ENCODE measurements around the gene UPK2. TPM values are rescaled to one million over a fixed set of nuclear protein-coding genes. Genes with fewer than 3 reads are reported as not detected.

The UPK2 gene
- total RNA-seq, result 0.22 to 0.63 TPM (median 0.38 TPM) in 3 replicates
- long read RNA-seq, partial matches to known transcripts, result 0 of 1 reads
- long read RNA-seq, other reads (novel, unspliced or antisense), result 1 of 1 reads

DNA sequence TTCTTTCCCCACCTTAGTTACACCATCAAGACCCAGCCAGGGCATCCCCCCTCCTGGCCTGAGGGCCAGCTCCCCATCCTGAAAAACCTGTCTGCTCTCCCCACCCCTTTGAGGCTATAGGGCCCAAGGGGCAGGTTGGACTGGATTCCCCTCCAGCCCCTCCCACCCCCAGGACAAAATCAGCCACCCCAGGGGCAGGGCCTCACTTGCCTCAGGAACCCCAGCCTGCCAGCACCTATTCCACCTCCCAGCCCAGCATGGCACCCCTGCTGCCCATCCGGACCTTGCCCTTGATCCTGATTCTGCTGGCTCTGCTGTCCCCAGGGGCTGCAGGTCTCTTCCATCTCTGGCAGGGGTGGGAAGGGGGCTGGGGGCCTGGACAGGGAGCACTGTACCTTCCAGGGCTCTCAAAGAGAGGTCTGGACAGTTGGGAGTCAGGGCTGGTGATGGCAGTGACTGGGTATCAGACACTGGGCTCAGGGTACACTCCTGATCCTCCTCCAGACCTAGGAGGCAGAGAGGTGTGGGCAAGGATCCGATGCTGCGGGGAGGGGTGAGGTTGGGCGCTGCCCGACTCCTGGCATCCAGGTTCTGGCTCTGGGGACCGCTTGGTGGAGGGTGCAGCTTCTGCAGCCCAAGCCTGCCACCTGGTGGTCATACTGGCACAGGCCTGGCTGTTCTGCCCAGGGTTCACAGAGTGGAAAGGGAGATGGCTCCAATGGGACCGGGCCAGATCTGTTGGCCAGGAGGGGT is at the start of gene UPK2:
Gene UPK2, plus strand, starts transcription at position 205 of the 753 bp plus-strand sequence. Its CDS starts 53 bp downstream, at position 258.
- Mint-ChIP-seq H3K27ac (ENCODE audit: unreplicated experiment) (no peak within 1 kb of the TSS), H3K4me3 (ENCODE audit: unreplicated experiment) (no peak within 1 kb of the TSS)
- TF ChIP-seq, protein P1, sequence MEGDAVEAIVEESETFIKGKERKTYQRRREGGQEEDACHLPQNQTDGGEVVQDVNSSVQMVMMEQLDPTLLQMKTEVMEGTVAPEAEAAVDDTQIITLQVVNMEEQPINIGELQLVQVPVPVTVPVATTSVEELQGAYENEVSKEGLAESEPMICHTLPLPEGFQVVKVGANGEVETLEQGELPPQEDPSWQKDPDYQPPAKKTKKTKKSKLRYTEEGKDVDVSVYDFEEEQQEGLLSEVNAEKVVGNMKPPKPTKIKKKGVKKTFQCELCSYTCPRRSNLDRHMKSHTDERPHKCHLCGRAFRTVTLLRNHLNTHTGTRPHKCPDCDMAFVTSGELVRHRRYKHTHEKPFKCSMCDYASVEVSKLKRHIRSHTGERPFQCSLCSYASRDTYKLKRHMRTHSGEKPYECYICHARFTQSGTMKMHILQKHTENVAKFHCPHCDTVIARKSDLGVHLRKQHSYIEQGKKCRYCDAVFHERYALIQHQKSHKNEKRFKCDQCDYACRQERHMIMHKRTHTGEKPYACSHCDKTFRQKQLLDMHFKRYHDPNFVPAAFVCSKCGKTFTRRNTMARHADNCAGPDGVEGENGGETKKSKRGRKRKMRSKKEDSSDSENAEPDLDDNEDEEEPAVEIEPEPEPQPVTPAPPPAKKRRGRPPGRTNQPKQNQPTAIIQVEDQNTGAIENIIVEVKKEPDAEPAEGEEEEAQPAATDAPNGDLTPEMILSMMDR (IDR thresholded peaks at IDR 0.05), result peak; percentile 96

DNA sequence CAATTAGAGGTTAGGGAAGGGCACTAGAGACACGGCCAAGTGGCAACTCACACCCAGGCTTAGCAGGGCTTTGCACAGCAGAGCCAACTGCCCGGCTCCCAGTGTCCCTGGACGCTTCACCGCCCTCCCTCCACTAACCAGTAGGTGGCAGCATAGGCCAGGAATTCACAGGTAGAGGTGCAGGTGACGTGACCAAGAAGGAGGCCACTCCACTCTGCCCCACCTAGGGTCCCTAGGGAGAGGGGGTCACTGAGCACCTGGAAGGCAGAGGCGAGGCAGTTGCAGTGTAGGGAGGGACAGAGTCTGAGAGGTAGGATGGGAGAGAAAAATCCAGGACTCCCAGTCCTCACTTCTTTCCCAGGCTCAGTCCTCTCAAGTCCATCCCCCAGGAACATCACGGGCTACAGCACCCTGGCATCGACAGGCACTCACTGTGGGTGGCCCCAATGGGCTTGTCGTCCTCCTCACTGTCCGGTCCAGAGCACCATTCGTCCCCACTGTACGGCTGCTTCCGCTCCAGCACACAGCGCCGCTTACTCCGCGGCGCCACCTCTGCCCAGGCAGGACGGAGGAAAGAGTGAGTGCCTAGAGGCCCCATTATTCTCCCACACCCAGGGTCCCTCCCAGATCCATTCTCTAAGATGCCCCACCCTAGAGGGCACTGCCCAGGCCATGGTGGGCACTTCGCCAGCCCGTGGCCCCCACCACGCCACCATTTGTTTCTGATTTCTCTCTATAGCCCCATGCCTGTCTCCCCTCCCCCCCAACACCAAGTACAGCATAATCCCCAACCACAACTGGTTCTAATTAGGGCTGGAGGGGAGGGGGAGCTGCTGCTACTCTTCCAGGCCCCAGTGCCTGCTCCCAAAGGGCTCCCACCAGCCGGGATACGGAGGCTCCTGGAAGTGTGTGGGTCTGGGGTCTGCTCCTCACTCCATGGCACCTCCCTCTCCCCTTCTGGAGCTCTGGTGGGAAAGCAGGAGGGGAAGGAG is 48.8 kb upstream of the UPK2 start:
- H3K4me3 Mint-ChIP-seq (ENCODE audit: unreplicated experiment), result peak overlapping the region; percentile 44
- DNase-seq (ENCODE audit: low spot score), result peak; percentile 92

More for the DNA sequence above, at the start of gene UPK2:
- no peaks in the 10 kb centered on the region for H3K9me3 Mint-ChIP-seq (ENCODE audit: low read depth)
- no peak for DNase-seq (ENCODE audit: low spot score)
- no peaks in the 10 kb centered on the region for H3K4me1 Mint-ChIP-seq (ENCODE audit: low read depth)
- no peaks in the 10 kb centered on the region for H3K36me3 Mint-ChIP-seq (ENCODE audit: low read depth)
- peaks cover 26% of the 10 kb centered on the region for H3K27me3 Mint-ChIP-seq (ENCODE audit: low read depth)

DNA sequence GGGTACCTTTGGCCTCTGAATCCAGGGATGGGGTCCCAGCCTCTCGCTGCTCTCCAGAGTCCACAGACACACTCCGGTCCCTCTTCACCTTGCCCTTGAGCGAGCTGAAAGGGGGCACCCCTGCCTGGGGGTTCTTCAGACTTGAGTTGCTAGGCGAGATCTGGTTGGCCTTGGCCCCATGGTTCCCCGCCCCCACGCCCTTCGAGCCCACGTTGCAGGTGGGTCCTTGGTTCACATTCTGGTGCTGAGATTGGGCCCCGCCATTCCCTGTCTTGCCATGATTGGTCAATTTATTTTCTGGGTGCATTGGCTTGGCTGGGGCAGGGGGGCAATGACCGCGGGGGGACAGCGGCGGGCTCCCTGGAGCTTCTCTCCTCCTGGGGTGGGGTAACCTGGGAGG is 47.8 kb upstream of the UPK2 start:
- Mint-ChIP-seq H3K27ac (ENCODE audit: unreplicated experiment) (peak overlapping the region; percentile 92), H3K4me3 (ENCODE audit: unreplicated experiment) (no peak overlapping the region), H3K4me1 (ENCODE audit: low read depth) (peaks cover 59% of the 10 kb centered on the region), H3K9me3 (ENCODE audit: low read depth) (no peaks in the 10 kb centered on the region), H3K36me3 (ENCODE audit: low read depth) (peaks cover 11% of the 10 kb centered on the region), H3K27me3 (ENCODE audit: low read depth) (no peaks in the 10 kb centered on the region)
- TF ChIP-seq, protein P1 (IDR thresholded peaks at IDR 0.05), result no peak
- DNase-seq (ENCODE audit: low spot score), result peak; percentile 76

More for the DNA sequence above, 48.8 kb upstream of the UPK2 start:
- H3K4me1 Mint-ChIP-seq (ENCODE audit: low read depth), result peaks cover 50% of the 10 kb centered on the region
- peak overlapping the region; percentile 92 for H3K27ac Mint-ChIP-seq (ENCODE audit: unreplicated experiment)
- no peaks in the 10 kb centered on the region for H3K9me3 Mint-ChIP-seq (ENCODE audit: low read depth)
- peaks cover 11% of the 10 kb centered on the region for H3K36me3 Mint-ChIP-seq (ENCODE audit: low read depth)
- TF ChIP-seq, protein P1 (IDR thresholded peaks at IDR 0.05), result peak; percentile 95
- H3K27me3 Mint-ChIP-seq (ENCODE audit: low read depth), result no peaks in the 10 kb centered on the region

DNA sequence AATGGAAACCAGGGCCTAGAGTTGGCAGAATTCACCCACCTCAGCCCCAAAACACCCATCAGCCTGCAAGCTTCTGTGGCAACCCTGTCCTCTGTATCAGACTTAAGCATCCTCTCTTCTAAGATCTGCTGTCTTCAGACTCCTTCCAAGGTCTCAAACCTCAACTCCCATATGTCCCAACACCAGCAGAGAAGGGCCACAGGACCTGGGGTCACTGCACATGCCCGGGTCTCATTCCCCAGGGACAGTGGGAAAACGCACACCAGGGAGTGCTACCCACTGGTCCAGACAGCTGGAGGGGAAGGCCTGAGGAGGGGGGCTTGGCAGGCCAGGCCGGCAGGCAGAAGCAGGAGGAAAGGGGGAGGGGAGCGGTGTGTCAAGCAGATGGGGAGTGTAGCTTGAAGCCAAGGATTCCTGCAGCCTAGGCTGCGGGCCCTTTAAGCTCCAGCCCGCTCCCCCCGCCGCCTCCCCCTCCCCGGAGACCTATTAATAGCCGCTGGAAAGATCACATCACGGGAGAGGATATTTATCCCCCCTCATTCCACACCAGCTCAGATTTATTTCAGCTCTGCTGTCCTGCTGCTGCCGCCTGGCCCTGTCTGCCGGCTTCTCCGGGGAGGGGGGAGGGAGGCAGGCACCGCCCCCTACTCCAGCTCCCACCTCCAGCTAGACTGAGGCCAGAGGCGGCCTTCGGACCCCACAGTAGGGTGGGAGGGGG is 47.0 kb upstream of the UPK2 start:
- peak overlapping the region; percentile 97 for H3K27ac Mint-ChIP-seq (ENCODE audit: unreplicated experiment)
- peak; percentile 85 for DNase-seq (ENCODE audit: low spot score)
- peaks cover 66% of the 10 kb centered on the region for H3K4me1 Mint-ChIP-seq (ENCODE audit: low read depth)
- H3K4me3 Mint-ChIP-seq (ENCODE audit: unreplicated experiment), result peak overlapping the region; percentile 69
- no peaks in the 10 kb centered on the region for H3K27me3 Mint-ChIP-seq (ENCODE audit: low read depth)
- TF ChIP-seq, protein P1 (IDR thresholded peaks at IDR 0.05), result peak; percentile 13
- H3K9me3 Mint-ChIP-seq (ENCODE audit: low read depth), result no peaks in the 10 kb centered on the region
- H3K36me3 Mint-ChIP-seq (ENCODE audit: low read depth), result peaks cover 11% of the 10 kb centered on the region
